Lower leg skin (tissue), 3 donors: Measurements from ENCODE around the gene PRICKLE2.

ENCODE experiments used
- POLR2A ChIP-seq, 2 donors: fragments of 450-650 bp; IDR thresholded peaks; one replicate each; pipeline ENCODE4 v1.6.1; 2016 to 2017; ENCODE audit warnings: antibody characterized with exemption in 2 of 2, mild to moderate bottlenecking in 1 of 2, moderate library complexity in 1 of 2
- TF ChIP-seq, protein P1 (sequence below), 3 donors: fragments of 450-650 bp; IDR thresholded peaks; one replicate each; pipeline ENCODE4 v1.5.1; 2016; ENCODE audit warnings: antibody characterized with exemption in 3 of 3, mild to moderate bottlenecking in 3 of 3, moderate library complexity in 2 of 3

- TF ChIP-seq, protein P1, sequence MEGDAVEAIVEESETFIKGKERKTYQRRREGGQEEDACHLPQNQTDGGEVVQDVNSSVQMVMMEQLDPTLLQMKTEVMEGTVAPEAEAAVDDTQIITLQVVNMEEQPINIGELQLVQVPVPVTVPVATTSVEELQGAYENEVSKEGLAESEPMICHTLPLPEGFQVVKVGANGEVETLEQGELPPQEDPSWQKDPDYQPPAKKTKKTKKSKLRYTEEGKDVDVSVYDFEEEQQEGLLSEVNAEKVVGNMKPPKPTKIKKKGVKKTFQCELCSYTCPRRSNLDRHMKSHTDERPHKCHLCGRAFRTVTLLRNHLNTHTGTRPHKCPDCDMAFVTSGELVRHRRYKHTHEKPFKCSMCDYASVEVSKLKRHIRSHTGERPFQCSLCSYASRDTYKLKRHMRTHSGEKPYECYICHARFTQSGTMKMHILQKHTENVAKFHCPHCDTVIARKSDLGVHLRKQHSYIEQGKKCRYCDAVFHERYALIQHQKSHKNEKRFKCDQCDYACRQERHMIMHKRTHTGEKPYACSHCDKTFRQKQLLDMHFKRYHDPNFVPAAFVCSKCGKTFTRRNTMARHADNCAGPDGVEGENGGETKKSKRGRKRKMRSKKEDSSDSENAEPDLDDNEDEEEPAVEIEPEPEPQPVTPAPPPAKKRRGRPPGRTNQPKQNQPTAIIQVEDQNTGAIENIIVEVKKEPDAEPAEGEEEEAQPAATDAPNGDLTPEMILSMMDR (IDR thresholded peaks at IDR 0.05): no peak
- TF ChIP-seq POLR2A (IDR thresholded peaks at IDR 0.05): no peak
These were observed 1.5 kb upstream of the PRICKLE2 start for GRCh38 chr3:64226730-64227129.
